Gastroesophageal sphincter (tissue), 4 donors: ENCODE data around the gene CSF1. TPM values are rescaled to one million over a fixed set of nuclear protein-coding genes. Genes with fewer than 3 reads are reported as not detected.

Source experiments
- ATAC-seq: fragments of 150-250 bp; one replicate; pipeline ENCODE4 v1.9.1; 2016; ENCODE audit warnings: mild to moderate bottlenecking, moderate library complexity
- H3K27ac ChIP-seq, 4 donors: fragments of 200-600 bp; sonication (generic) in 3 of 4; 1 replicate in 3 of 4; 2 replicates in 1 of 4; pipeline ENCODE4 v1.5.1; 2016 to 2019
- H3K27me3 ChIP-seq: fragments of 200-600 bp; sonication (generic); one replicate; pipeline ENCODE4 v1.5.1; 2019
- H3K36me3 ChIP-seq, 2 donors: fragments of 200-600 bp; sonication (generic); one replicate each; pipeline ENCODE4 v1.5.1; 2019; ENCODE audit warnings: control low read depth in 1 of 2
- H3K4me1 ChIP-seq, 3 donors: fragments of 200-600 bp; sonication (generic); 1 replicate in 2 of 3; 2 replicates in 1 of 3; pipeline ENCODE4 v1.5.1; 2016 to 2019; ENCODE audit warnings: control low read depth in 2 of 3
- H3K4me3 ChIP-seq, 2 donors: fragments of 200-600 bp; sonication (generic); one replicate each; pipeline ENCODE4 v1.5.1; 2019; ENCODE audit warnings: mild to moderate bottlenecking in 1 of 2, moderate library complexity in 1 of 2
- H3K9me3 ChIP-seq, 3 donors: fragments of 200-600 bp; sonication (generic); one replicate each; pipeline ENCODE4 v1.5.1; 2017 to 2019; ENCODE audit warnings: control low read depth in 2 of 3
- CTCF ChIP-seq, 4 experiments: fragments of 200-600 bp in 2 of 4; fragments of 450-650 bp in 2 of 4; sonication (generic) in 1 of 4; IDR thresholded peaks; one replicate each; pipeline ENCODE4 v1.5.1; 2017 to 2019; ENCODE audit warnings: antibody characterized with exemption in 4 of 4, mild to moderate bottlenecking in 2 of 4, moderate library complexity in 2 of 4
- EP300 ChIP-seq: sonication (generic); formaldehyde crosslinking; IDR thresholded peaks from one replicate; pipeline ENCODE4 v1.6.1; 2017; ENCODE audit warnings: antibody characterized with exemption, mild to moderate bottlenecking
- POLR2A ChIP-seq, 2 donors: fragments of 450-650 bp; IDR thresholded peaks; one replicate each; pipeline ENCODE4 v1.6.1; 2017; ENCODE audit warnings: antibody characterized with exemption in 2 of 2, mild to moderate bottlenecking in 2 of 2, moderate library complexity in 1 of 2
- POLR2AphosphoS5 ChIP-seq: sonication (generic); formaldehyde crosslinking; IDR thresholded peaks from one replicate; pipeline ENCODE4 v1.6.1; 2017; ENCODE audit warnings: antibody characterized with exemption
- WGBS, 2 donors: methylation state at CpG; one replicate each; pipeline ENCODE4 v1.1.5; 2018; ENCODE audit warnings: low coverage in 1 of 2; 5-methylcytosine and 5-hydroxymethylcytosine counted together
- total RNA-seq, 4 donors: library from RNA; depleted of rRNA; stranded (reverse); fragments of >200 nt; gene quantifications; one replicate each; pipeline ENCODE4 v1.1.0, GENCODE V29; 2016

CSF1 gene
- total RNA-seq, 4 donors from 2014 or later: 29.6 to 50.8 (median 45.9) TPM

GRCh38 chr1:109866071-109866470 lies 44.6 kb upstream of the CSF1 start:
- H3K36me3 ChIP-seq: no peaks in the 10 kb centered on the region
- 100% methylated on average over 2 of the region's 2 CpGs for WGBS, 2 donors
- H3K4me1 ChIP-seq: peaks cover 5 to 21% (median 13%) of the 10 kb centered on the region in 3 donors
- H3K4me3 ChIP-seq: no peak overlapping the region
- no peak overlapping the region for H3K27ac ChIP-seq
- no peak for ATAC-seq
- no peaks in the 10 kb centered on the region for H3K27me3 ChIP-seq
- no peak for TF ChIP-seq EP300
- TF ChIP-seq POLR2AphosphoS5: no peak
- TF ChIP-seq POLR2A (IDR thresholded peaks at IDR 0.05): no peak
- TF ChIP-seq CTCF (IDR thresholded peaks at IDR 0.05): no peak
- no peaks in the 10 kb centered on the region for H3K9me3 ChIP-seq

- no peak overlapping the region for H3K4me3 ChIP-seq
- TF ChIP-seq EP300 (no peak), CTCF (IDR thresholded peaks at IDR 0.05) (no peak), POLR2AphosphoS5 (peak; percentile 63), POLR2A (IDR thresholded peaks at IDR 0.05) (no peak)
- no peaks in the 10 kb centered on the region for H3K27me3 ChIP-seq
- ATAC-seq: peak; percentile 24
- no peaks in the 10 kb centered on the region for H3K9me3 ChIP-seq
- H3K36me3 ChIP-seq: no peaks in the 10 kb centered on the region
- peak overlapping the region in 3 of 4 donors; percentile 41 to 56 (median 48) for H3K27ac ChIP-seq
- WGBS, 2 donors: 67% methylated on average over 1 of the region's 3 CpGs; no CpG with 5 or more reads in 1 of the 2 donors
- H3K4me1 ChIP-seq: peaks cover 0 to 48% (median 32%) of the 10 kb centered on the region in 3 donors
These were observed 37.1 kb upstream of the CSF1 start for GRCh38 chr1:109873278-109874175.

GRCh38 chr1:109874445-109874844 lies 36.2 kb upstream of the CSF1 start:
- H3K4me1 ChIP-seq: peaks cover 0 to 54% (median 32%) of the 10 kb centered on the region in 3 donors
- no peak for TF ChIP-seq POLR2A (IDR thresholded peaks at IDR 0.05)
- TF ChIP-seq CTCF (IDR thresholded peaks at IDR 0.05): no peak
- no peak for TF ChIP-seq EP300
- no peak for TF ChIP-seq POLR2AphosphoS5
- H3K27ac ChIP-seq: peak overlapping the region in 1 of 4 donors; percentile 41
- H3K4me3 ChIP-seq: no peak overlapping the region
- no peaks in the 10 kb centered on the region for H3K27me3 ChIP-seq
- ATAC-seq: no peak
- WGBS, 2 donors: 73% methylated on average over 2 of the region's 2 CpGs; no CpG with 5 or more reads in 1 of the 2 donors
- no peaks in the 10 kb centered on the region for H3K36me3 ChIP-seq
- H3K9me3 ChIP-seq: no peaks in the 10 kb centered on the region

GRCh38 chr1:109875874-109876273 lies 34.8 kb upstream of the CSF1 start:
- H3K36me3 ChIP-seq: no peaks in the 10 kb centered on the region
- no peak overlapping the region for H3K4me3 ChIP-seq
- no peak overlapping the region for H3K27ac ChIP-seq
- H3K9me3 ChIP-seq: no peaks in the 10 kb centered on the region
- no peak for TF ChIP-seq EP300
- TF ChIP-seq CTCF (IDR thresholded peaks at IDR 0.05): no peak
- no peak for TF ChIP-seq POLR2A (IDR thresholded peaks at IDR 0.05)
- no peak for TF ChIP-seq POLR2AphosphoS5
- no peak for ATAC-seq
- 79 to 80% methylated on average over 5 to 6 of the region's 6 CpGs for WGBS, 2 donors
- peaks cover 0 to 54% (median 32%) of the 10 kb centered on the region in 3 donors for H3K4me1 ChIP-seq
- H3K27me3 ChIP-seq: no peaks in the 10 kb centered on the region
